HAP-1 (cell line): ENCODE data around the gene PATL1.
"Not testable (repeated sequence)": the region's sequence is repeated elsewhere in the genome, so short reads cannot be mapped to it uniquely, and the experiment has no call there.

Experiments
- DNase-seq, 2 experiments: peaks; one replicate each; pipeline ENCODE4 v3.0.0-alpha.2; 2016 to 2020; ENCODE audit warnings: low spot score in 2 of 2
- H3K27me3 ChIP-seq: fragments of 250-450 bp; sonication (Bioruptor Pico); 2 replicates; pipeline ENCODE4 v1.5.1; 2020; ENCODE audit warnings: low read depth, mild to moderate bottlenecking, moderate library complexity
- H3K36me3 ChIP-seq: fragments of 250-450 bp; sonication (Bioruptor Pico); replicated peaks from 2 replicates; pipeline ENCODE4 v1.5.1; 2020; ENCODE audit warnings: mild to moderate bottlenecking
- H3K4me1 ChIP-seq: fragments of 250-450 bp; sonication (Bioruptor Pico); 2 replicates; pipeline ENCODE4 v1.5.1; 2020; ENCODE audit warnings: mild to moderate bottlenecking
- H3K4me3 ChIP-seq: fragments of 250-450 bp; sonication (Bioruptor Pico); 2 replicates; pipeline ENCODE4 v1.5.1; 2020; ENCODE audit warnings: mild to moderate bottlenecking, moderate library complexity
- H3K9me3 ChIP-seq: fragments of 250-450 bp; sonication (Bioruptor Pico); 2 replicates; pipeline ENCODE4 v1.5.1; 2020; ENCODE audit warnings: mild to moderate bottlenecking, moderate library complexity
- in situ Hi-C: fragments of 300-500 bp; cut with MboI; formaldehyde crosslinking; loops from 3 replicates; pipeline ENCODE4 v1.14.3; 2020; ENCODE audit warnings: low sequenced_read_pairs, inconsistent platforms, mixed read lengths

The PATL1 gene

DNA sequence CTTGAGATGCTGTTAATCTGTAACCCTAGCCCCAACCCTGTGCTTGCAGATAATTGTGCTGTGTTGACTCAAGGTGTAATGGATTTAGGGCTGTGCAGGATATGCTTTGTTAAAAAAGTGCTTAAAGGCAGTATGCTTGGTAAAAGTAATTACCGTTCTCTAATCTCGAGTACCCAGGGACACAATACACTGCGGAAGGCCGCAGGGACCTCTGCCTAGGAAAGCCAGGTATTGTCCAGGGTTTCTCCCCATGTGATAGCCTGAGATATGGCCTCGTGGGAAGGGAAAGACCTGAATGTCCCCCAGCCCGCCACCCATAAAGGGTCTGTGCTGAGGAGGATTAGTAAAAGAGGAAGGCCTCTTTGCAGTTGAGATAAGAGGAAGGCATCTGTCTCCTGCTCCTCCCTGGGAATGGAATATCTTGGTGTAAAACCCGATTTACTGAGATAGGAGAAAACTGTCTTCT, 12.5 kb upstream of the PATL1 start:
- DNase-seq, H3K27me3 ChIP-seq, H3K4me1 ChIP-seq, H3K4me3 ChIP-seq, in situ Hi-C loops, H3K9me3 ChIP-seq, H3K36me3 ChIP-seq: not testable (repeated sequence)

DNA sequence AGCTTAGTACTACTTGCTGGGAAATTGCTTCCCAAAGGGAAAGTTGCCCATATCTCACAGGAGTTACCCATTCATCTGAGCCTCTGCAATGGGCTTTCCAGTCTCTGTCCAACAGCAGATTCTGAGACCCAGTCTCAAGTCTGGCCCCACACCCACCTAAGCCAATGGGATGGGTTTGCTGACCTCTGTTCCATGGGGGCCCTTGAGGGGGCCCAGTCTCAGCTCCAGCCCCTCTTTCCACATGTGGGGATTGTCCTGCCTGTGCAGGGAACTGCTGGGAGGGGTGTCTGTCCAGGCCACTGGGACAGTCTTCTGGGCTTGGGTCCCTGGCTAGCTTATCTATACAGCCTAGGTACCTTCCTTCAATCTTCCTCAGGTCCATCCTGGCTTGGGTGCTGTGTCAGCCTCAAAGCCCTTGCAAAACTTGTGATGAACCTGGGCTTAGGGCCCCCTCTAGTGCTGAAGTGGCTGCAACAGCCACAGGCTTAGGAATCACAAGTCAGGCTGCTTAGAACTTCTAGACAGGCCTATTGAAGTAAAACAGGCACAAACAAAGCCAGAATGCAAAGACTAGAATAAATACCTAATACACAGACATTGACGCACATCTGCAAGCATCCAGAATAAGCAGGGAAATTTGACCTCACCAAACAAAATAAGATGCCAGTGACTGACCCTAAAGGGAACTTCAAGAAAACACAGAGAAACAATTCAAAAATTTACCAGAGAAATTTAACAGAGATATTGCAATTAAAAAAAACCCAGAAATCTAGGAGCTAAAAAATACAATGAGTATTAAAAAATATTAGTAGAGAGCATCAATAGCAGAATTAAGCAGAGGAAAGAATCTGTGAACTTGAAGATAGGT, 11.7 kb upstream of the PATL1 start:
- Histone ChIP-seq H3K4me3 (no peak overlapping the region), H3K27me3 (no peaks in the 10 kb centered on the region; the same call in 1 of the 2 replicates), H3K4me1 (peaks cover 6% of the 10 kb centered on the region), H3K36me3 (no peaks in the 10 kb centered on the region), H3K9me3 (peaks cover 4% of the 10 kb centered on the region; the same call in 1 of the 2 replicates)
- DNase-seq, result peak; percentile 54 to 79
- in situ Hi-C loops, result no loop called here

- Histone ChIP-seq H3K36me3 (no peaks in the 10 kb centered on the region), H3K4me1 (peaks cover 6% of the 10 kb centered on the region), H3K27me3 (no peaks in the 10 kb centered on the region), H3K9me3 (peaks cover 4% of the 10 kb centered on the region; the same call in 1 of the 2 replicates), H3K4me3 (no peak overlapping the region)
- DNase-seq, result no peak
- in situ Hi-C loops, result no loop called here
Measured at GRCh38 chr11:59679347-59679746, 10.5 kb upstream of the PATL1 start.

- Histone ChIP-seq H3K9me3 (peaks cover 4% of the 10 kb centered on the region; the same call in 1 of the 2 replicates), H3K4me3 (no peak overlapping the region), H3K4me1 (peaks cover 6% of the 10 kb centered on the region), H3K27me3 (no peaks in the 10 kb centered on the region), H3K36me3 (no peaks in the 10 kb centered on the region)
- DNase-seq, result no peak
- in situ Hi-C loops, result no loop called here
Measured at GRCh38 chr11:59678813-59679165, 10.0 kb upstream of the PATL1 start.

DNA sequence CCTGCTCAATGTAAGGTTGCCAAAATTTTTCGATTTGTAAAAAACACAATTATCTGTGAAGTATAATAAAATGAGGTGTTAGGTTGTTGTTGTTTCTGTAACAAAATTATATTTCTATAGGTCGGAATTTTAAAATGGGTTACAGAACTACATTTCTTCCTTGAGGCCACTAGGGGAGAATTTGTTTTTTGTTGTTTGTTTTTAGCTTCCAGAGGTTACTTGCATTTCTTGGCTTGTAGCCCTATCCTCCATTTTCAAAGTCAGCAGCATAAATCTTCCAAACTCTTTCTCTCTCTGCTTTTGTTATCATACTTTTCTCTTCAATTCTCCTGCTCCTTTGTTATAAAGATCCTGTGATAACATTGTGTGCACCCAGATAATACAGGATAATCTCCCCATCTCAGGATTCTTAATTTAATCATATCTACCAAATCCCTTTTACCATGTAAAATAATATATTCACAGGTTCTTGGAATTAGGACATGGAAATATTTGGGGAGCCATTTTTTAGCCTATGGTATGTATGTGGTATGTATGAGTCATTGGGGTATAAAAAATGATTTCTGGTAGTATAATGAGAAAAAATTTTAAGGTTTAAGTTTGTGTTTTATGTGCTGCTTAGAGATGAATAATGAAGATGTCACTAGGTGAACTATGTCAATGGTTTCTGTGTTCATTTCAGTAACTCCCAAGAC, 9.4 kb upstream of the PATL1 start:
- H3K4me1 ChIP-seq, result peaks cover 6% of the 10 kb centered on the region
- no peaks in the 10 kb centered on the region for H3K36me3 ChIP-seq
- in situ Hi-C loops, result no loop called here
- no peak overlapping the region for H3K4me3 ChIP-seq
- H3K9me3 ChIP-seq, result peaks cover 4% of the 10 kb centered on the region; the same call in 1 of the 2 replicates
- DNase-seq, result no peak
- H3K27me3 ChIP-seq, result no peaks in the 10 kb centered on the region

- peaks cover 4% of the 10 kb centered on the region; the same call in 1 of the 2 replicates for H3K9me3 ChIP-seq
- H3K4me3 ChIP-seq, result no peak overlapping the region
- in situ Hi-C loops, result no loop called here
- H3K4me1 ChIP-seq, result peaks cover 6% of the 10 kb centered on the region
- no peak for DNase-seq
- no peaks in the 10 kb centered on the region for H3K36me3 ChIP-seq
- no peaks in the 10 kb centered on the region for H3K27me3 ChIP-seq
Measured at GRCh38 chr11:59676205-59676604, 7.4 kb upstream of the PATL1 start.

DNA sequence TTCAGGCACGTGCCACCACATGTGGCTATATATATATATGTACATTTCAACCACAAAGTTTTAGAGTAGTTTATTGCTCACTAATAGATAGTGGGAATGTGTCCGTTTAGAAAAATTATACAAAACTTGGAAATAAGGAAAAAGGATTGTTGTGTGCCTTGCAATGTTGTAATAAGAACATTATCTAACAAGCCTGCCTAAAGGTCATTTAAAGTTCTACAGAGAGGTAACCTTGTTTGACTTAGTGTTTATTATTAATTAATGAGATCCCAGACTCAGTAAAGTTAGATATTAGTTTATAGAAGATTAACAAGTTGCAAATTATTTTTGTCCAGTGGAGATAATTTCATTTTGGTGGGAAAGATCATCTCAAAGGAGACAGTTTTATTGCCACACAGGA, 5.5 kb upstream of the PATL1 start:
- no peak overlapping the region for H3K4me3 ChIP-seq
- no peak for DNase-seq
- H3K4me1 ChIP-seq, result peaks cover 13% of the 10 kb centered on the region
- H3K9me3 ChIP-seq, result peaks cover 4% of the 10 kb centered on the region; the same call in 1 of the 2 replicates
- H3K36me3 ChIP-seq, result no peaks in the 10 kb centered on the region
- H3K27me3 ChIP-seq, result no peaks in the 10 kb centered on the region
- in situ Hi-C loops, result no loop called here

- H3K36me3 ChIP-seq, result no peaks in the 10 kb centered on the region
- in situ Hi-C loops, result no loop called here
- H3K4me3 ChIP-seq, result no peak overlapping the region
- peaks cover 7% of the 10 kb centered on the region for H3K4me1 ChIP-seq
- H3K27me3 ChIP-seq, result no peaks in the 10 kb centered on the region
- DNase-seq, result no peak
- peaks cover 2% of the 10 kb centered on the region; the same call in 1 of the 2 replicates for H3K9me3 ChIP-seq
Measured at GRCh38 chr11:59673291-59673690, 4.5 kb upstream of the PATL1 start.

GRCh38 chr11:59671471-59671870, 2.6 kb upstream of the PATL1 start:
- Histone ChIP-seq H3K4me1 (peaks cover 7% of the 10 kb centered on the region), H3K36me3 (peaks cover 6% of the 10 kb centered on the region), H3K9me3 (no peaks in the 10 kb centered on the region), H3K27me3 (no peaks in the 10 kb centered on the region), H3K4me3 (no peak overlapping the region)
- no peak for DNase-seq
- in situ Hi-C loops, result no loop called here

- Histone ChIP-seq H3K36me3 (peaks cover 25% of the 10 kb centered on the region), H3K27me3 (no peaks in the 10 kb centered on the region), H3K4me1 (peaks cover 7% of the 10 kb centered on the region), H3K4me3 (peak overlapping the region; percentile 81), H3K9me3 (no peaks in the 10 kb centered on the region)
- in situ Hi-C loops, result loop anchor here (10.0 kb wide), 1 partner anchor 105 kb away; no protein-coding TSS in a partner anchor
- peak in 1 of 2 experiments; percentile 41 for DNase-seq
Measured at GRCh38 chr11:59669611-59670009, 773 bp upstream of the PATL1 start.

DNA sequence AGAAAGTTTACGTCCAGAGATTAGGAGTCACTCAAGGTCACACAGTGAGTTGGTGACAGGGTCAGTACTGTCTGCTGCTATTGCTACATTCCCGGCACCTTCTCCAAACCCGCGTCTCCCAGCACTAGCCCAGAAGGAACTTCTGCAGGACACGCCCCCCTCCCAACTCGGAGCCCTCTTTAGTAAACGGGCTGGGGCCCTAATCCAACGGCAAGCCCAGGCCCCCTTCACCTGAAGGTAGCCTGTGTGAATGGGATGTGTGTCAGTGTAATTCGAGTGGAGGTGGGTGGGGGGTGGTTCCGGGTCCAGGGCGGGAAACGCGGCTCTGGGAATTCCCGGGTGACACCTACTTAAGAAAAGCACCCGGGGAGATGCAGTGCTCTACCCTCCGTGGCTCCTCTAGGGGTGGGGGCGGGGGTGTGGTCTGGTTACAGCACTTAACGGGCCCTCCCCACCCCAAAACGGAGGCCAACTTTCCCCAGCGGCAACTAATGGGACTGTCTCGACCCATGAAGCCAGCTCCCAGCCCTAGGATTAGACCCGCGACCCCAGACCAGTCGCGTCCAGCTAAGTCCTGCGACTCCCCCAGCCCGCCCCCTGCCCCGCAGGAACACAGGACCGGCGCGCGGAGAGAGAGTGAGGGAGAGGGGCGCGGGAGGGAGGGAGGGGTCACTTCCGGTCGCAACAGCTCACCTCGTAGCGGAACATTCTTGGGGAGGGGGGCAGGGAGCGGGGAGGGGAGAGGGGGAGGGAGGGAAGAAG, 468 bp downstream of the PATL1 start:
- Histone ChIP-seq H3K27me3 (no peaks in the 10 kb centered on the region), H3K36me3 (peaks cover 37% of the 10 kb centered on the region), H3K4me1 (peaks cover 7% of the 10 kb centered on the region), H3K9me3 (no peaks in the 10 kb centered on the region), H3K4me3 (peak overlapping the region; percentile 81)
- in situ Hi-C loops, result loop anchor here (10.0 kb wide), 1 partner anchor 104 kb away; no protein-coding TSS in a partner anchor
- peak; percentile 62 to 80 for DNase-seq

DNA sequence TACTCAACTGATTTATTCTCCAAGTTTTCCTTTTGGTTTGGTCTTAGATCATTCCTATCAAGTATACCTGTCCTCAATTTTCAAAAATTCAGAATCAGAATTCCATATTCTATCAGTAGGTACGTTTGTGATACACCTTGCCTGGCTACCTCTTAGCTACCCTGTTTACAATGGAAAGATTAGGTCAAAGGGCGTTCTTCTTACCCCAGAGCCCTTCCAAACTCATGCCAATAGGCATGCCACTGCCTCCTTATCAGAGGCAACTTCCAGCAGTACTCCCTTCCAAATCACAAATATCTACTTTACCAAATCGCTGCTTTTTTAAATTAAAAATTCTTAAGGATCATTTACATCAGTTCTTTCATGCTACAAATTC, 1.0 kb downstream of the PATL1 start:
- H3K4me3 ChIP-seq, result peak overlapping the region; percentile 81
- in situ Hi-C loops, result loop anchor here (10.0 kb wide), 1 partner anchor 103 kb away; no protein-coding TSS in a partner anchor
- H3K27me3 ChIP-seq, result no peaks in the 10 kb centered on the region
- H3K4me1 ChIP-seq, result peaks cover 7% of the 10 kb centered on the region
- no peaks in the 10 kb centered on the region for H3K9me3 ChIP-seq
- DNase-seq, result no peak
- peaks cover 43% of the 10 kb centered on the region for H3K36me3 ChIP-seq

- Histone ChIP-seq H3K9me3 (no peaks in the 10 kb centered on the region), H3K27me3 (no peaks in the 10 kb centered on the region), H3K36me3 (peaks cover 51% of the 10 kb centered on the region), H3K4me1 (peaks cover 7% of the 10 kb centered on the region), H3K4me3 (no peak overlapping the region)
- in situ Hi-C loops, result loop anchor here (10.0 kb wide), 1 partner anchor 102 kb away; no protein-coding TSS in a partner anchor
- no peak for DNase-seq
Measured at GRCh38 chr11:59666969-59667368, 1.9 kb downstream of the PATL1 start.
